Measurements from ENCODE around the gene FHAD1.
A peak's percentile ranks its signal among the peaks of the same experiment; 100 is the strongest.

The FHAD1 gene

DNA sequence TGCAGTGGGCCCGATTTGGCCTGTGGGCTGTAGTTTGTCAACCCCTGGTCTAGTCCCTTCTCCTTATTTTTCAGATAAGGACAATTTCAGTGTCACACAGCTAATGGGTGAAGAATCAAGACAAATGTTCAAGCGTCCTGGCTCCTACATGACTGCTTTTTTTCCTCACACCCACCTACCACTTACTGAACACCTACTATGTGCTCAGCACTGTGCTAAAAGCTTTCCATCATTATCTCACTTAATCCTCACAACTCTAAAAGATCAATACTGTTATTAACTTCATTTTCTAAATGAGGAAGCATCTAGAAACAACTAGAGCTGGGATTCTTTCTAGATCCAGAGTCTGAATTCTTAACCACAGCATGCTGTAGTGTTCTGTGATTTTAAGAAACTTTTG, 94.2 kb downstream of the FHAD1 start:
- Histone ChIP-seq H3K79me2 (ENCODE audit: control insufficient read depth, insufficient read depth, low read length, unreplicated experiment) (no peaks in the 10 kb centered on the region), H3K4me1 (ENCODE audit: control insufficient read depth, insufficient read depth, low read length, unreplicated experiment) (peaks cover 39% of the 10 kb centered on the region), H2AFZ (ENCODE audit: low read length, unreplicated experiment) (no peak overlapping the region), H3K4me3 (ENCODE audit: low read depth, low read length) (no peak overlapping the region), H3K27me3 (ENCODE audit: insufficient read depth, low read length) (no peaks in the 10 kb centered on the region), H3K36me3 (ENCODE audit: insufficient read depth, low read length) (no peaks in the 10 kb centered on the region), H3K27ac (ENCODE audit: low read depth, low read length) (peak overlapping the region; percentile 31; the same call in 1 of the 2 replicates)

DNA sequence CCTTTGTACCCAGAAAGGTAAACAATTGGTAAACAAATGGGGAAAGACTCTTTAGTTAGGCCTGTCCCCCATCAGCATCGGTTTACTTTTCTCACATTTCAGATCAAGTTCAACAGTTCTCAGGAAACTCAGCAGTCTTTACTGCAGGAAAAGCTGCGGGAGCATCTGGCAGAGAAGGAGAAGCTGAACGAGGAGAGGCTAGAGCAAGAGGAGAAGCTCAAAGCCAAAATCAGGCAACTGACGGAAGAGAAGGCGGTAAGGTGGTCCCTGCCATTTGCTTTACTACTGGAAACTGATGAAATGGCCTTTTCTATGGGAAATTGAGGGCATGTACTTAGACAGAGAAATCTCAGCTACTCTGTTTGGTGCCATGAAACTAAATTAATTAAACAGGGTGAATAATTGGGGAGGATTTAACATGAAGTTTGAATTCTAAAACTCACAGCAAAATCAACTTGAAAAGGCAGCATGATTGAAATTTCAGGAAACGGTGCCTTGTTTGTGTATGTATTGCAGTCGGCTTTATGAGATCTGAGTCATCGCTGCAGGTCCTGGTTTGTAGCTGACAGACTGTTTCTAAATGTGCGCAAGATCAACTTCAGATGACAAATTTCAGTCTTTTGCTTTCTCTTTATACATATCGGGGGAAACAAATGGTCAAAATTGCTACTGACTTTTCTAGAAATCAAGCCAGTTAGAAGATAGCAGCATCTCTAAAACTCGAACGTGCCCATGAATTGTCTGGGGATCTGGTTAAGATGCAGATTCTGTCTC, 94.8 kb downstream of the FHAD1 start:
- Histone ChIP-seq H2AFZ (ENCODE audit: low read length, unreplicated experiment) (peak overlapping the region; percentile 52), H3K4me1 (ENCODE audit: control insufficient read depth, insufficient read depth, low read length, unreplicated experiment) (peaks cover 39% of the 10 kb centered on the region), H3K27me3 (ENCODE audit: insufficient read depth, low read length) (no peaks in the 10 kb centered on the region), H3K27ac (ENCODE audit: low read depth, low read length) (peak overlapping the region; percentile 31; the same call in 1 of the 2 replicates), H3K36me3 (ENCODE audit: insufficient read depth, low read length) (no peaks in the 10 kb centered on the region), H3K79me2 (ENCODE audit: control insufficient read depth, insufficient read depth, low read length, unreplicated experiment) (no peaks in the 10 kb centered on the region), H3K4me3 (ENCODE audit: low read depth, low read length) (no peak overlapping the region)

DNA sequence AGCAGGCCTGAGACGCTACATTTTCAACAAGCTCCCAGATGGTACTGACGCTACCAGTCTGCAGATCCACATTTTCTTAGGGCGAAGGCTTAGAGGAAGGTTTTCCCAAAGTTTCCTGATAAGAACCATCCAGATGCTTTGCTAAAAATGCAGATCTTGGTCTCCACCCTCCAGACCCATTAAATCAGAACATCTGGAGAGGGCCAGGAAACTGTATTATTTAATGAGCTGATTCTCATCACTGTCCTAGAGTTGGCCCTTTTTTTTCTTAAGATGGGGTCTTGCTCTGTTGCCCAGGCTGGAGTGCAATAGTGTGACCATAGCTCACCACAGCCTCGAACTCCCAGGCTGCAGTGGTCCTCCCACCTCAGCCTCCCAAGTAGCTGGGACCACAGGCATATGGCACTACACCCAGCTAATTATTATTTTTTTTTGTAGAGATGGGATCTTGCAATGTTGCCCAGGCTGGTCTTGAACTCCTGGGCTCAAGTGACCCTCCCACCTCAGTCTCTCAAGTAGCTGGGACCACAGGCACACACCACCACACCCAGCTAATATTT, 95.5 kb downstream of the FHAD1 start:
- Histone ChIP-seq H3K4me1 (ENCODE audit: control insufficient read depth, insufficient read depth, low read length, unreplicated experiment) (peaks cover 32% of the 10 kb centered on the region), H3K27me3 (ENCODE audit: insufficient read depth, low read length) (no peaks in the 10 kb centered on the region), H3K36me3 (ENCODE audit: insufficient read depth, low read length) (no peaks in the 10 kb centered on the region), H3K79me2 (ENCODE audit: control insufficient read depth, insufficient read depth, low read length, unreplicated experiment) (no peaks in the 10 kb centered on the region), H2AFZ (ENCODE audit: low read length, unreplicated experiment) (peak overlapping the region; percentile 52), H3K27ac (ENCODE audit: low read depth, low read length) (no peak overlapping the region), H3K4me3 (ENCODE audit: low read depth, low read length) (no peak overlapping the region)

DNA sequence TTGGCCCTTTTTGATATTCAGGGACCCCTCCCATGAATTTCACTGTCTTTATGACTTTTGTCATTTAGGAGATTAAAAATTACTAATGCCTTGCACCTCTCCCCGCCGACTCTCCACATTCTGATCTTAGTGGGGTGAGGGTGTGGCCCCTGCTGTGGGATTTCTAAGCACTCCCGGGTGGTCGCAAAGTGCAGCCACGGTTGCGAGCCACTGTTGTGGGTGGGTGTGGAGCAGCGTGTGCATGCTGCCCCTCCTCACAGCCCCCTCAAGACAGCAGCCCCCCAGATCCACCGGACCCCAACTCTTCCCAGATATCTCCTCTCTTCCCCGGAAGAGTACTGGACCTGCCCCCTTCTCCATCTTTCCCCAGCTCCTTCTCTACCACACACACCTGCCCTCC, 96.1 kb downstream of the FHAD1 start:
- H3K4me1 ChIP-seq (ENCODE audit: control insufficient read depth, insufficient read depth, low read length, unreplicated experiment): peaks cover 26% of the 10 kb centered on the region
- no peaks in the 10 kb centered on the region for H3K36me3 ChIP-seq (ENCODE audit: insufficient read depth, low read length)
- no peaks in the 10 kb centered on the region for H3K27me3 ChIP-seq (ENCODE audit: insufficient read depth, low read length)
- no peak overlapping the region for H2AFZ ChIP-seq (ENCODE audit: low read length, unreplicated experiment)
- H3K79me2 ChIP-seq (ENCODE audit: control insufficient read depth, insufficient read depth, low read length, unreplicated experiment): no peaks in the 10 kb centered on the region
- H3K4me3 ChIP-seq (ENCODE audit: low read depth, low read length): no peak overlapping the region
- H3K27ac ChIP-seq (ENCODE audit: low read depth, low read length): no peak overlapping the region

DNA sequence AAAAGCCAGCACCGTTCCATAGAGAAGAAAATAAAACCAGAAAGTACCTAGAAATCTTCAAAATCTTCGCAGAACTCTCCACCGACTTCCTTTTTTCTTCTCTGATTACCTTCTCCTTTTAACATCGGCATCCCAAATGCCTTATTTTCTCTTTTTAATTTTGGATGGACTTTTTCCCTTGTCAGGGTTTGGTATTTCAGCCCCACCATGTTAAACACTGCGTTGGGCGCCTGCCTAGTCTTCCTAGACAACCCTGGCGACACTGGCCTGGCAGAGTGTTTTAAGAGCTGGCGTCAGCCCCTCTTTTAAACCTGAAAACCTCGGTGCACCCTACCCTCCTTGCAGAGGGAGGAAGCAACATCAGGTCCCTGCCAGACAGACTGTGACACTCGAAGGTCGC, 96.7 kb downstream of the FHAD1 start:
- H3K27ac ChIP-seq (ENCODE audit: low read depth, low read length): no peak overlapping the region
- H3K4me3 ChIP-seq (ENCODE audit: low read depth, low read length): no peak overlapping the region
- H3K4me1 ChIP-seq (ENCODE audit: control insufficient read depth, insufficient read depth, low read length, unreplicated experiment): peaks cover 20% of the 10 kb centered on the region
- no peaks in the 10 kb centered on the region for H3K79me2 ChIP-seq (ENCODE audit: control insufficient read depth, insufficient read depth, low read length, unreplicated experiment)
- H3K27me3 ChIP-seq (ENCODE audit: insufficient read depth, low read length): no peaks in the 10 kb centered on the region
- H3K36me3 ChIP-seq (ENCODE audit: insufficient read depth, low read length): no peaks in the 10 kb centered on the region
- no peak overlapping the region for H2AFZ ChIP-seq (ENCODE audit: low read length, unreplicated experiment)

DNA sequence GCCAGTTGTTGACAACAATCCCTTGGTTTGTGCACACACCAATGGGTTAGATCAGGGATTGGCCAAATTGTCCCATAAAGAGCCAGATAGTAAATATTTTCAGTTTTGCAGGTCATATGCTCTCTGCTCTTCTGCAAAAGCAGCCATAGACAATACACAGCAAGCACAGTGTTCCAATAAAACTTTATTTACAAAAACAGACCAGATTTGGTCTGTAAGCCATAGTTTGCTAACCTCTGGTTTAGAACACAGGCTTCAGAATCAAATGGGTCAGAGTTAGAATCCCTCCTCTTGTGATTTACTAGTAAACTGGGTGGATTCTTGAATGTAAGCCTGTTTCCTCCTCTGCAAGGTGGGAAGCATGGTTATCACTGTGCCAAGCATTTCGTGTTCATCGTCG, 97.4 kb downstream of the FHAD1 start:
- H3K4me1 ChIP-seq (ENCODE audit: control insufficient read depth, insufficient read depth, low read length, unreplicated experiment): peaks cover 19% of the 10 kb centered on the region
- H3K4me3 ChIP-seq (ENCODE audit: low read depth, low read length): no peak overlapping the region
- no peak overlapping the region for H2AFZ ChIP-seq (ENCODE audit: low read length, unreplicated experiment)
- H3K36me3 ChIP-seq (ENCODE audit: insufficient read depth, low read length): no peaks in the 10 kb centered on the region
- no peaks in the 10 kb centered on the region for H3K27me3 ChIP-seq (ENCODE audit: insufficient read depth, low read length)
- H3K79me2 ChIP-seq (ENCODE audit: control insufficient read depth, insufficient read depth, low read length, unreplicated experiment): no peaks in the 10 kb centered on the region
- H3K27ac ChIP-seq (ENCODE audit: low read depth, low read length): no peak overlapping the region

DNA sequence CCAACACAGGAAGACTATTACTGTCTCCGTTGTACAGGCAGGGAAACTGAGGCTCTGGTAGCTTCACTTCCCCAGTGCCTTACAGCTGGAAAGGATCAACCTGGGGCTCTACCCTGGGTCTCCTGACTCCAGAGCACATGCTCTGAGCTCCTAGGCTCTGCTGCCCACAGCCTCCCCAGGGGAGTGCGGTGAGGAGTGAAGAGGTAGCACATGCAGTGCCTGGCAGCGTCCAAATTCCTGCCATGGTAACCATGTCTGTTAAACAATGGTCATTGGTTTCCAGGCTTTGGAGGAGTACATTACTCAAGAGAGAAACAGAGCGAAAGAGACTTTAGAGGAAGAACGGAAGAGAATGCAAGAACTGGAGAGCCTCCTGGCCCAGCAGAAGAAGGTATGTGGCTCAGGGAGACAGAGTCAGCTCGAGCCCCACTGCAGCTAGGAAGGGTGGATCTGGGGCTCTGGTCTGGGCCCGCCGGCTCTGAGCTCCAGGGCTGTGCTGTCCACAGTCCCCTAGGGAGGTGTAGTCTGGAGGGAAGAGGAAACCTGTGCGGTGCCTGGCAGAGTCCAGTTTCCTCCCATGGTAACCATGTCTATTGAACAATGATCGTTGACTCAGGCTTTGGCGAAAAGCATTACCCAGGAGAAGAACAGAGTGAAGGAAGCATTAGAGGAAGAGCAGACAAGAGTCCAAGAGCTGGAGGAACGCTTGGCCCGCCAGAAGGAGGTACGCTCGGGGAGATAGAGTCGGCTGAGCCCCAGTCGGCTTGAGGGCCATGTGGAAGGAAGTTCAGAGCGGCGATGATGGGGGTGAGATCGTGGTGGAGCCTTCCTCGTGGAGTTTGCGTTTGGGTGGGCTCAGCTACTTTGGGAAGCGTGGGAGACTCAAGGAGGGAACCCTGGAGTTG, 98.0 kb downstream of the FHAD1 start:
- Histone ChIP-seq H3K27me3 (ENCODE audit: insufficient read depth, low read length) (no peaks in the 10 kb centered on the region), H3K4me1 (ENCODE audit: control insufficient read depth, insufficient read depth, low read length, unreplicated experiment) (peaks cover 16% of the 10 kb centered on the region), H2AFZ (ENCODE audit: low read length, unreplicated experiment) (no peak overlapping the region), H3K79me2 (ENCODE audit: control insufficient read depth, insufficient read depth, low read length, unreplicated experiment) (no peaks in the 10 kb centered on the region), H3K36me3 (ENCODE audit: insufficient read depth, low read length) (no peaks in the 10 kb centered on the region), H3K27ac (ENCODE audit: low read depth, low read length) (no peak overlapping the region), H3K4me3 (ENCODE audit: low read depth, low read length) (no peak overlapping the region)

DNA sequence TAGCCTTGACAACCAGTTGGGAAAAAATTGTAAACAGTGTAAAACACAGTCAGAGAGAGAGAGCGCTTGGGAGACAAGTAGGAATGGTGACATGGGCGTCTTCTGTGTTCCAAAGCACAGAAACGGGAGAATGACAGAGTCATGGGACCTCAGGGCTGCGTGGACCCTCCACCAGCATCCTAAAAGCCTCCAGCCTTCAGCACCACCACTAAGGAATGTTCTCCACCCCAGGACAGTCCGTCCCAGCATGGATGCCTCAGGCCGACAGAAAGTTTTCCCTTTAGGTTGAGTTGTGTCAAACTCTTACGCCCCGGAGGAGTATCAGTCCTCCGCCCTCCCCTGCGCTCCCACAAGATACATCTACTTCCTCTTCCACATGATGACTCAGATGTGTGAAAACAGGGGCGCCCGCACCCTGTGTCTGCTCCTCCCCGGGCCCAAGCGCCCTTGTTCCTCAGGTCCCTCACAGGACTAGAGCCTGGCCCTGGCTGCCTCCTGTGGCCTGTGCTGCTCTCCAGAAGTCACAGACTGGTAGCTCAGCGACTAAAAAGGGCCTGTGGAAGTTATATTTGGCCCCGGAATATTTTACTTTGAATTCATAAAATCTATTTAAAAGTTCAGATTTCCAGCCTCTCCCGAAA, 98.8 kb downstream of the FHAD1 start:
- H3K4me3 ChIP-seq (ENCODE audit: low read depth, low read length): no peak overlapping the region

DNA sequence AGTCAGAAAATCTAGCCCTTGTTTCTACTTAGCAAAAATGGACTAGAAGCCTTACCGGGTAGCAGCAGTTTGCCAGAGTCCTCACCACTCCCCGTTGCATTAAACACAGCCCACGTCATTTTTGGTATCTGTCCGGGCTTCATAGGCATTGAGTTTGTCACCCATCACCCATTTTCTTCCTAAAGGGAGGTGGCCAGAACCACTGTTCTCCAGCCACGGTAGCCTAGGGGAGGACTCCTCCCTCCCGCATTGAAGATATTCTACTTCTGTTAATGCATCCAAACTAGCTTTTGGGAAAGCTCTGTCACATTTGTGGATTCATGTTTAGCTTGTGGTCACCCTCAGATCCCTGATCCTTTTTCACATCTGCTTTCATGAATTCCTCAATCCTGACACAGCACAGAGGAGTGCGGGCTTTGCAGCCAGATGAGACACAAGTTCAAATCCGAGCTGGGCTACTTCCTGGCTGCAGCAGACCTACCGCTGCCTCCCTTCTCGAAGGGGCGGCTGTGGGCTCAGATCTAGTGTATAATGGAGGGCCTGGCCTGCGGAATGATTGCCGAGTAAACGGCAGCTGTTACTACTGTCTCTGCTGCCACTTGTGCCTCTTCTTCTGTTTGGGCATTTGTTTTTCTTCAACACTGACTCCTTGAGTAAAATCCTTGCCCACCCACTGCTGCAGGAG, 99.5 kb downstream of the FHAD1 start:
- Histone ChIP-seq H3K36me3 (ENCODE audit: insufficient read depth, low read length) (no peaks in the 10 kb centered on the region), H3K27ac (ENCODE audit: low read depth, low read length) (no peak overlapping the region), H2AFZ (ENCODE audit: low read length, unreplicated experiment) (no peak overlapping the region), H3K27me3 (ENCODE audit: insufficient read depth, low read length) (no peaks in the 10 kb centered on the region), H3K79me2 (ENCODE audit: control insufficient read depth, insufficient read depth, low read length, unreplicated experiment) (no peaks in the 10 kb centered on the region), H3K4me1 (ENCODE audit: control insufficient read depth, insufficient read depth, low read length, unreplicated experiment) (peaks cover 12% of the 10 kb centered on the region), H3K4me3 (ENCODE audit: low read depth, low read length) (no peak overlapping the region)

More for the DNA sequence above, 98.8 kb downstream of the FHAD1 start:
- Histone ChIP-seq H2AFZ (ENCODE audit: low read length, unreplicated experiment) (no peak overlapping the region), H3K36me3 (ENCODE audit: insufficient read depth, low read length) (no peaks in the 10 kb centered on the region), H3K79me2 (ENCODE audit: control insufficient read depth, insufficient read depth, low read length, unreplicated experiment) (no peaks in the 10 kb centered on the region), H3K4me1 (ENCODE audit: control insufficient read depth, insufficient read depth, low read length, unreplicated experiment) (peaks cover 10% of the 10 kb centered on the region), H3K27me3 (ENCODE audit: insufficient read depth, low read length) (no peaks in the 10 kb centered on the region), H3K27ac (ENCODE audit: low read depth, low read length) (no peak overlapping the region)

DNA sequence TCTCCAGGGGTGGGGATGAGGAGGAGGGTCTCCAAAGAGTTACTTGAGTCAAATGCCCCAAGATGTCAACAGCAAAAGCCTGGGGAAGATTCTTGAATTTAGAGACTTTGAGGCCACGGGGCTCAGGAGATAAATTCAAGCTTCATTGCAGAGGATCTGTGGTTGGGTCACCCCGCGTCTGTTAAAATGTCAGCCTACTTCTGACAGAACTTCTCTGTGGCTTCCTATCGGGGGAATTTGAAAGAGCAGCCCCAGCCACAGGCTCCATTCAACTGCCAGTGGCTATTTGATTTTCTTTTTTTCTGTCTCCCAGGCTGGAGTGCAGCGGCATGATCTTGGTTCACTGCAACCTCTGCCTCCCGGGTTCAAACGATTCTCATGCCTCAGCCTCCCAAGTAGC, 100.2 kb downstream of the FHAD1 start:
- Histone ChIP-seq H2AFZ (ENCODE audit: low read length, unreplicated experiment) (no peak overlapping the region), H3K4me3 (ENCODE audit: low read depth, low read length) (no peak overlapping the region), H3K79me2 (ENCODE audit: control insufficient read depth, insufficient read depth, low read length, unreplicated experiment) (no peaks in the 10 kb centered on the region), H3K4me1 (ENCODE audit: control insufficient read depth, insufficient read depth, low read length, unreplicated experiment) (peaks cover 12% of the 10 kb centered on the region), H3K27ac (ENCODE audit: low read depth, low read length) (no peak overlapping the region), H3K36me3 (ENCODE audit: insufficient read depth, low read length) (no peaks in the 10 kb centered on the region), H3K27me3 (ENCODE audit: insufficient read depth, low read length) (no peaks in the 10 kb centered on the region)

All from ACC112 (cell line).